Calu3 (cell line): Measurements from ENCODE around the gene TMEM150C. TPM values are rescaled to one million over a fixed set of nuclear protein-coding genes. Genes with fewer than 3 reads are reported as not detected.

ENCODE experiments used
- BruUV-seq: library from RNA; stranded (reverse); fragments of 400-500 nt; replicated peaks from 2 replicates; lab custom pipeline; 2021; lab: Mats Ljungman, UMichigan
- CTCF ChIA-PET: fragments of 300-600 bp; sonication (Branson Sonifier 250); formaldehyde crosslinking; loops from one replicate; lab custom pipeline; 2022; ENCODE audit warnings: antibody characterized with exemption; lab: Charles Lee
- DNase-seq: peaks from one replicate; pipeline ENCODE4 v3.0.0; 2022
- H3K27ac Mint-ChIP-seq: one replicate; pipeline ENCODE4 v1.8.0; 2022; ENCODE audit warnings: mixed read lengths; ENCODE audit not compliant: unreplicated experiment
- H3K27me3 Mint-ChIP-seq: one replicate; pipeline ENCODE4 v1.8.0; 2022; ENCODE audit warnings: mixed read lengths; ENCODE audit not compliant: unreplicated experiment
- H3K36me3 Mint-ChIP-seq: one replicate; pipeline ENCODE4 v1.8.0; 2022; ENCODE audit warnings: mild to moderate bottlenecking, moderate library complexity, mixed read lengths; ENCODE audit not compliant: insufficient read depth, unreplicated experiment
- H3K4me1 Mint-ChIP-seq: one replicate; pipeline ENCODE4 v1.8.0; 2022; ENCODE audit warnings: mild to moderate bottlenecking, low read depth, mixed read lengths; ENCODE audit not compliant: unreplicated experiment
- H3K4me3 Mint-ChIP-seq: one replicate; pipeline ENCODE4 v1.8.0; 2022; ENCODE audit warnings: mild to moderate bottlenecking, low read depth, moderate library complexity, mixed read lengths; ENCODE audit not compliant: unreplicated experiment
- H3K9me3 Mint-ChIP-seq: one replicate; pipeline ENCODE4 v1.8.0; 2022; ENCODE audit warnings: low read depth, mixed read lengths; ENCODE audit not compliant: unreplicated experiment
- CTCF ChIP-seq: fragments of 200-600 bp; IDR thresholded peaks from one replicate; pipeline ENCODE4 v1.8.0; 2022; ENCODE audit warnings: antibody characterized with exemption; ENCODE audit not compliant: unreplicated experiment
- intact Hi-C: fragments of 100-400 bp; cut with micrococcal nuclease; formaldehyde crosslinking; loops from one replicate; pipeline ENCODE4 v1.10.0; 2022; ENCODE audit not compliant: unreplicated experiment
- total RNA-seq: library from RNA; stranded (reverse); gene quantifications from 2 replicates; pipeline ENCODE4 v1.2.3, GENCODE V29; 2022

TMEM150C gene
- total RNA-seq, 1 experiment from 2014 or later: 1.4 TPM

- no TSS peak for BruUV-seq
- no peak overlapping the region for H3K27ac Mint-ChIP-seq
- no peaks in the 10 kb centered on the region for H3K4me1 Mint-ChIP-seq
- intact Hi-C loops: no loop called here
- H3K27me3 Mint-ChIP-seq: peaks cover 18% of the 10 kb centered on the region
- H3K4me3 Mint-ChIP-seq: no peak overlapping the region
- H3K36me3 Mint-ChIP-seq: no peaks in the 10 kb centered on the region
- CTCF ChIA-PET: interaction anchor here (0.9 kb wide), 1 partner anchor 42 kb away, joined by 4 read pairs; no protein-coding TSS in a partner anchor
- no peak for TF ChIP-seq CTCF
- H3K9me3 Mint-ChIP-seq: no peaks in the 10 kb centered on the region
- DNase-seq: no peak
Measured at GRCh38 chr4:82588771-82589270, 27.0 kb upstream of the TMEM150C start.

GRCh38 chr4:82587826-82588540, 26.2 kb upstream of the TMEM150C start:
- CTCF ChIA-PET: interaction anchor here (0.9 kb wide), 1 partner anchor 43 kb away, joined by 4 read pairs; no protein-coding TSS in a partner anchor
- BruUV-seq: no TSS peak
- Mint-ChIP-seq H3K27ac (no peak overlapping the region), H3K4me1 (peaks cover 8% of the 10 kb centered on the region), H3K4me3 (no peak overlapping the region), H3K27me3 (peaks cover 15% of the 10 kb centered on the region), H3K36me3 (no peaks in the 10 kb centered on the region), H3K9me3 (no peaks in the 10 kb centered on the region)
- intact Hi-C loops: no loop called here
- TF ChIP-seq CTCF: no peak
- DNase-seq: no peak

DNA sequence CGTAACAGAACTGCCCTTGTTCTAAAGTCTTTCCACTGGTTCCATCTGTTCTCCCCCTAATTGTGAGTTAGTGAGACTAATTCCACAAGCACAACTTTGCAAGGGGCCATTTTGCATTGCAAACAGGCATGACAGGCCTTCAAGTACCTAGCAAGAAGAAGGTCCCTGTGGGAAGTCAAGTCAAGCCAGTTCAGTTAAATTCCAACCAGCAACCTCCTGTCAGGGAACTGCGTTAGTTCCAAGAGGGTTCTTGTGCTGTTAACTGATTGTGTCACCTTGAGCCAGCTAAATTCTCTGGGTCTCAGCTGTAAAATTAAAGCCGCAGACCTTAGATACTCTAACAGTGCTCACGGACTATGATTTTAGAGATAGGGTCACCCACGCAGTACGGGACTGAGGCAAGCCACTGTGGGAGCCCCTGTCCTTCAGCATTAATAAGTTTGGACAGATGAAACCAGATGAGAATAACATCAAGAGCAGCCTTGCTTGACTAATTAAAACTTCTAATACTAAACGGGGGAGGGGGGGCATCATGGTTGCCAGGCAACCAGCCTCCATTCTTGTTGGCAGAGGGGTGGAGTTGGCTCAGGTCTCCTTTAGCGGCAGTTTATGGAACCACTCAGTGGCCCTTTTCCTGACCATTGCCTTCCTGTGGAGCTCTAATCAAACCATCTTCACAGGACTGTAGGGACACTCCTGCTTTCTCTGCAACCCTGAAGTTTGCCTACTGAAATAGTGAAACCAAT, 24.1 kb upstream of the TMEM150C start:
- H3K4me3 Mint-ChIP-seq: no peak overlapping the region
- intact Hi-C loops: no loop called here
- TF ChIP-seq CTCF: no peak
- BruUV-seq: no TSS peak
- peaks cover 8% of the 10 kb centered on the region for H3K4me1 Mint-ChIP-seq
- no peaks in the 10 kb centered on the region for H3K27me3 Mint-ChIP-seq
- DNase-seq: no peak
- H3K36me3 Mint-ChIP-seq: no peaks in the 10 kb centered on the region
- no peaks in the 10 kb centered on the region for H3K9me3 Mint-ChIP-seq
- H3K27ac Mint-ChIP-seq: no peak overlapping the region
- CTCF ChIA-PET: no interaction called here

- no peak overlapping the region for H3K27ac Mint-ChIP-seq
- peaks cover 8% of the 10 kb centered on the region for H3K4me1 Mint-ChIP-seq
- CTCF ChIA-PET: no interaction called here
- intact Hi-C loops: no loop called here
- no peaks in the 10 kb centered on the region for H3K27me3 Mint-ChIP-seq
- H3K9me3 Mint-ChIP-seq: no peaks in the 10 kb centered on the region
- H3K36me3 Mint-ChIP-seq: no peaks in the 10 kb centered on the region
- no TSS peak for BruUV-seq
- no peak for DNase-seq
- no peak for TF ChIP-seq CTCF
- H3K4me3 Mint-ChIP-seq: no peak overlapping the region
Measured at GRCh38 chr4:82584931-82585330, 23.1 kb upstream of the TMEM150C start.
